Hematopoietic multipotent progenitor cell treated with erythropoietin and hydrocortisone succinate and interleukin-3 and kit ligand, for 6 days (in vitro differentiated cells): ENCODE results near the gene PRR23E.

Experiments
- DNase-seq: peaks from one replicate; pipeline ENCODE4 v3.0.0-alpha.2; 2015

Gene PRR23E

DNA sequence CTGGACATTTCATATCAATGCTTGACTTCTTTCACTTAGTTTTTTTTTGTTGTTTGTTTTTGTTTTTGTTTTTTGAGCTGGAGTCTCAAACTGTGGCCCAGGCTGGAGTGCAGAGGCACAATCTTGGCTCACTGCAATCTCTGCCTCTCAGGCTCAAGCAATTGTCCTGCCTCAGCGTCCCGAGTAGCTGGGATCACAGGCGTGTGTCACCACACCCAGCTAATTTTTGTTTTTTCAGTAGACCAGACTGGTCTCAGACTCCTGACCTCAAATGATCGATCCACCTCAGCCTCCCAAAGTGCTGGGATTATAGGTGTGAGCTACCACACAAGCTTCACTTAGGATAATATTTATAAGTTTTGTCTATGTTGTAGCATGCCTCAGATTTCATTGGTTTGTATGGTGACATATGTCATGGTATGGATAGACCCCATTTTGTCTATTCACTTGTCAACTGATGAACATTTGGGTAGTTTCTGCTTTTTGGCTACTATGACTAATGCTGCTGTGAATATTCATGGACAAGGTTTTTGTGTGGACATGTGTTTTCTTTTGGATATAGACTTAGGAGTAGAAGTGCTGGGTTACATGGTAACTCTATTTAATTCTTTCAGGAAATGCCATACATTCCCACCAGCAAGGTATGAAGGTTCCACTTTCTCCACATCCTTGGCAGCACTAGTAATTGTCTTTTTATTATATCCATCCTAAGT is 6.8 kb upstream of the PRR23E start:
- no peak for DNase-seq

DNA sequence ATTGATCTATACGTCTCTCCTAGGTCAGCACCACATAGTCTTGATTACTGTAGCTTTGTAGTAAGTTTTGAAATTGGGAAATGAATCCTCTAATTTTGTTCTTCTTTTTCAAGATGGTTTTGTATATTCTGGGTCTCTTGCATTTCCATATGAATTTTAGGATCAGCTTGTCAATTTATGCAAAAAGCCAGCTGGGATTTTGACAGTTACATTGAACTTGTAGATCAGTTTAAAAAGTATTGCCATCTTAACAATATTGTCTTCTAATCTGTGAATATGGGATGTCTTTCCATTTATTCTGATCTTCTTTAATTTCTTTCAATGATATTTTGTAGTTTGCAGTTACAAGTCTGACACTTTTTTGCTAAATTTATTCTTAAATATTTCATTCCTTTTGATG is 5.6 kb upstream of the PRR23E start:
- DNase-seq, result no peak

DNA sequence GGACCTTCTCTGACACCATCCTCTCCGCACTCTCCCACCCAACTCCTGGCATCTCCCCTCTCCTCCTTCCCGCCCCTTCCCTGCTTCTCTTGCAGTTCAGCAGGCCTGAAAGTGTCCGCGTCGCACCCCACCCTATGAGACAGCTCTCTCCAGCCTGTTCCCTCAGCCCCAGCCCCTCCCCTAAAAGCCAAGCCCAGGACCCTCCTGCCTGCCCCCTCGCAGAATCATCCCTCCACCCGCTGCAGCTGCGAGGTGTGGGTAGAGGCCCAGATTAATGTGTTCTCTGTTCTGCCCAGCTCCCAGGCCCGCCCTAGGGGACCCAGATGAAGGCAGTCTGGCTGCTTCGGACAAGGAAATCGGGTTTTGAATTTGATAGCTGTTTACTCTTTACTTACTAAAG is 410 bp downstream of the PRR23E start:
- no peak for DNase-seq

DNA sequence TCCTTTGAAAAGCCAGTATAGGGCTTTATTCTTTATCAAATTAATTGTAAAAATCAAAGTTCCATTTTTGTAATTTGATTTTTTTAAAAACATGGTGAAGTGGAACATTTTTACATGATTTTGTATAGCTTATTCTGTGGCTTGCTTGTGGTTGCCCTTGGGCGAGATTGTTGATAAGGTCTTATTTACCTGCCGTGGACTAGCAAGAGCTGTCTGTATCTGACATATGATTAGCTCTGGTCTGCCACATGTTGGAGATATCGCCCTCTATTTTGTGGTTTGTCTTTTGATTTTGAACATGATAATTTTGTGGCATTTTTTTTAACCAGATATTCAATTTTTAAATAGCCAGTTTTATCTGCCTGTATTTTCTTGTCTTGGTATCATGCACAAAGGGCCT is 844 bp downstream of the PRR23E start:
- DNase-seq, result peak; percentile 3

DNA sequence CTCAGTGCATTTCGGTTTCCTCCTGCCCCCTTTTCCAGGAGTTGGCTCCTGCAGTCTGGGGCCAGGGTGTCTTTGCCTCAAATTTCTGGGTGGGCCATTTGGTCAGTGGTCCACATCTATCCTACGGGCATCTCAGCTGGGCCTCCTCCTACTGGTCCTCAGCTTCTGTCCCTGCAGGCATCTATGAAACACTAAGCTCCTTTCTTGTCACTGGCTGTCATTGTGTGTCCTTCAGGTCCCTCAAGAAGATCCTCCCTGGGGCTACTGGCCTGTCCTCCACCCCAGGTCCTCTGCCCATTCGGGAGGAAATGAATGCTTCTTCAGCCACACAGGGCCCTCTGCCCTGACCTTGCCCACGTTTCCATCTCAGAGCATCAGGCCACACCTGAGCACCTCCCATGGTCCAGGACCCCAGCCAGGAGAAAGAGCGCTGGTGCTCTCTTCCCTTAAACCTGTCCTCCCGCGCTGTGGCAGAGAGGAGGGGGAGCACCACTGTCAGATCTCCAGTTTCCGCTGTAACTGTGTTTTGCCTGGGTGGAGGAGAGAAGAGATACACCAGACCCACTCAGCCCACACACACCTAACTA is 1.8 kb downstream of the PRR23E start:
- DNase-seq, result no peak

- DNase-seq, result no peak
Measured at GRCh38 chr3:127195417-127195816, 2.5 kb downstream of the PRR23E start.

GRCh38 chr3:127196002-127196401 is 3.1 kb downstream of the PRR23E start:
- DNase-seq, result no peak

- DNase-seq, result no peak
Measured at GRCh38 chr3:127196466-127197299, 3.8 kb downstream of the PRR23E start.

GRCh38 chr3:127197300-127198189 is 4.6 kb downstream of the PRR23E start:
- no peak for DNase-seq

DNA sequence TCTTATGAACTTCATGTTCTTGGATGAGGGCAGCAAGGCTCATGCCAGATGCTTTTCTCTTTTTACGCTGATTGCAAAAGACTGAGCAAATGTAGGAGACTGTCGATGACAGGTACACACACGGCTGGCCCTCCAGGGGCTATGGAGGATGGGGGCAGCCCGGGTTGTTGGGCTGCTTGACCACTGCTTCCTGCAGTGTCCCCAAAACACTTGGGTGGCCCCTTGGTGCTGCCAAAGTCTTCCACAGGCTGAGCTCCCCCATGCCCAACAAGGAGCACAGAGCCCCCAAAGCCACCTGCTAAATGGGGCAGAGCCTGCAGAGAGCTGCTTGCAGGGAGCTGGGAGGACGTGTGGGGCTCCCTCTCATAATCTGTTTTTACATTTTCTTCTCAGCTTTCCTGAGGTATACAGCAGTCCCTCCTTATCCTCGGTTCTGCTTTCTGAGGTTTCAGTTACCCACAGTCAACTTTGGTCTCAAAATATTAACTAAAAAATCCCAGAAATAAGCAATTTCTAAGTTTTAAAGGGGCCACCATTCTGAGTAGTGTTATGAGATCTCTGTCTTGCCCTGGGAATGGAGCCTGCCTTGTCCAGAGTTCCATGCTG is 7.3 kb downstream of the PRR23E start:
- no peak for DNase-seq

DNA sequence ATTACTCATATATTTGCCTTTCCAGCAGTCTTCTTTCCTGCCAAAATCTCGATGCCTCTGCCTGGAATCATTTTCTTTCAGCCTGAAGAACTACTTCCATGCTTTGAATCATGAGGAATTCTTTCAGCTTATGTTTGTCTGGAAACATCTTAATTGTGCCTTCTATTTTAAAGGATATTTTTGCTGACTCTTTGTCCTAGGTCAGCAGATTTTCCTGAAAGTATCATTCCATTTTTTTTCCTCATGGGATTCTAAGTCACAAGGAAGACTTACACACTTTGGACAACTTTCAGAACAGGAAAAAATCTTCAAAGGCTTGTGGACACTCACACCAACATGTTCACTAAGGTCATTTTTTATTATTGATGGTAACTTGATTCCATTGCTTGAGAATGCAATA is 10.1 kb downstream of the PRR23E start:
- DNase-seq, result no peak

- no peak for DNase-seq
Measured at GRCh38 chr3:127204841-127205582, 12.1 kb downstream of the PRR23E start.

GRCh38 chr3:127206154-127206553 is 13.2 kb downstream of the PRR23E start:
- DNase-seq, result no peak

DNA sequence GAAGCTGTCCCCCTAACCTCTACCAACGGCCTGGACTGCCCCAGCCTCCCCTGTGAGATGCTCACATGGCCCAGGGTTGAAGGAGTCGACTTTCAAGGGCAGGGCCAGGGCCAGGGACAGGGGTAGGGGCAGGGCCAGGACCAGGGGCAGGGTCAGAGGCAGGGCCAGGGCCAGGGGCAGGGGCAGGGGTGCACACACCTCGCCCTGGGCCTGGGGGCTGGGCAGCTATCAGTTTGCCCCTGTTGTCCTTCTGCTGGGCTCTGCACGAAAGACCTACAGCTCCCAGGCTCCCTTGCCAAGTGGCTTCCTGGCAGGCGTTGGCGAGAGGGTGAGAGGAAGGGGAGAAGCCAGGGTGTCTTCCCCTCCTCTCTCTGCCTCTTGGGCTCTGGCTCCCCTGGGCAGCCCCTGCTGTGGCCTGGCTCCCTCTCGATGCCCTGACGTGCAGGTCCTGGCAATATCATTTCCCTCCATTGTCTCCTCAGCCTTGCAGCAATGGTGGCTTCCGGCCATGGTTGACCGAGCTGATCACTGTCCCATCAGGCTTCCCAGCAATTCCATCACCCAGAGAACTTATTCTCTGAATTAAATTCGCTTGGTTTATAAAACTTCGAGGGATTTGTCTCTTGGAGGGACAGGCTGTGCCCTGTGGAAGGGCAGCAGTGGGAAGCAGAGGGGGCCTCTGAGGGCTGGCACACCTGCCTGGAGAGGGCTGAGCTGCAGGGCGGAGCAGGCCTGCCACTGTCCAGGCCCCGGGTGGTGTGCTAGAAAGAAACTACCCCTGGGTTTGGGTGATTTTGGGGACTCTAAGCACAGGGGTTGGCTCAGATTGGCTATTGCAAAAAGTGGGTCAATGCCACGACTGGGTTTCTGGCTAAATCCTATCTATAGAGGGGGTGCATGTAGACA is 13.9 kb downstream of the PRR23E start:
- DNase-seq, result no peak

DNA sequence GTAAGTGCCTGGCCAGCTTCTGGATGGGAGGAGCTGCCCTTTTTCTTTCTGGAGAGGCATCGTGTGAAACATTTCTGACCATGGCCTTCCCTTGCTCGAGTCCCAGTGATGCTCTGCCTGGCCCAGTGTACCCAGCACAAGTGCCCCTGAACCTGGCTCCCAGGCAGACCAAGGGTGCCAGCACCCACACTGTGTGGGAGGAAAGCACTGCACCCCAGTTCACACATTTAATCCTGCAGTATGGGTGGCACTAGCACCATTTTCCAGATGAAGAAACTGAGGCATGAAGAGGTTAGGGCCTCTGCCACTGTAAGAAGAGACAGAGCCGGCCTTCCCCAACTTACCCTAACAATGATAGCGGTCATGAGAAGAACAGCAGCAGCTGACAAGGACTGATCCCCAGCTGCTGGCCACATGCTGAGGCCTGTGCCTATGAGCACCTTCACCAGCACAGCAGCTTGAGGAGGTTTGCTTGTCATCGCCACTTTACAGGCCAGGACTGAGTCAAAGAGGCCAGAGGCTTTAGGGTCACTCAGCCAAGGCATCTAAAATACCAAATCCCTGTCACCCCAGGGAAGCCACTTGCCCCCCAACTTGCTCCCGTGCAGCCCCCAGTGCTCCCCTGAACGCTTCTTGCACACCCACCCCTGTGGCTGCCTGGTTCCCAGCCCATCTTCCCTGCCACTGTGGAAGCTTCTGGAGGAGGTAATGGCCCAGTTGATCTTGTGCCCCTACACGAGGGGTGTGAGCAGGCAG is 15.0 kb downstream of the PRR23E start:
- DNase-seq, result no peak

DNA sequence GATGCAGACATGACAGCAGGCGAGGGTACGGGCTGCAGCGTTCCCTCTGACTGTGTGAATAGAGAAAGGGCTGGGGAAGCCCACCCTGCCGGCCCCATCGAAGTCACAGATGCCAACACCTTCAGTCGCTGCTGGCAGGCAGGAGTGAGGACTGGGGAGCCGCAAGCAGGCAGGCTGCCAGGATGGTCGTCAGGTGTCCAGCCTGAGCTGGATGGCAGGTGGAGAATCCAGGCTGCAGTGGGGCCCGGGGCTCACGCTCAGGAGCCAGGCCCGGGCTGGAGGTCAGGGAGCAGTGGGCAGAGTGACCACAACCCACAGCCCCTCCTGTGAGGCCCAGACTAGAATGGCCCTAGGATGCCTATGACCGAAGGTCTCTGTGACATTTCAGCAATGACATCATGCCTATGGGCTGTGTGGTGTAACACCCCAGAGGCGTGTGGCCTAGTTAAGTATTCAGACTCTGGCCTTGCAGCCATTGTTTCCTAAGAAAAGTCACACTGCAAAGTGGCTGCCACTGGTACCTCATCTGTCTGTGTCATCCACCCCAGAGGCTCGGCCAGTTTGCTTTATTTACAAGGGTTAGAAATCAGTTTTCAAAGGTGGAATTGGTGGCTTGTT is 15.7 kb downstream of the PRR23E start:
- no peak for DNase-seq

- DNase-seq, result no peak
Measured at GRCh38 chr3:127209155-127209839, 16.4 kb downstream of the PRR23E start.

DNA sequence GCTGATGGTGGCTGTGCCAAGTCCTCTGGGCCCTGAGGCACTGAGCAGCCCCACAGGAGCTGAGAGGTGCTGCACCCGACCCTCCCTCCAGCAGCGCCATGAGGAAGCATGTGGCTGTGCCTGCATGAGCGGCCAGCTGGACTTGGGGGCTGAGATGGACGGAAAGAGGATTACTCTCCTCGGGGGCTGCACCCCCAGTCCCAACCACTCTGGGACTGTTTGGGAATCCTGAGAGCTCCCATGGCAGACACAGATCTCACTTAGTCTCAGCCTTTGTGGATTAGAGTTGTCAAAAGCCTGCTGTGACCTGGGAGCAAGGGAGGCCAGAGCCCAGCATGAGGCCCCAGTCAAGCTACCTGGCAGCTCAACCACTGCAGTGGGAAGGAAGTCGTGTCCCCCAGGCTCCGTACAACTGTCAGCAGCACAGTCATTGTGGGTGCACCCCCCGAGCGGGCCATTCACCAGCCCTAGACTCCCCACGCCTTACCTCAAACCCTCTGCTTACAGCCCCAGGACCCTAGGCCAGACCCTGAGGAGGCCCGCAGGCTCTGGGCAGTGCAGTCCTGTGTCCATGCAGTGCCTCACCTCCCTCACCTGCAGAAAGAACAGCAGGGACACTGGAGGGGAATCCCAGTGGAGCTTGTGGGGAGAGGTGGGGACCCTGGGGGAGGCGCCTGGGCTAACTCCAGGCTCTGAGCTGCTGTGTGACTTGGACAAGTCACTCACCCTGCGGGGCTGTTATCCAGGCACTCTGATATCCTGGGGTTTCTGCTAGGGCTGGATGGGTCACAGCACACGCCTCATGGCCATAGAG is 17.1 kb downstream of the PRR23E start:
- DNase-seq, result no peak
